Measurements from ENCODE around the gene OPRPN. TPM values are rescaled to one million over a fixed set of nuclear protein-coding genes. Genes with fewer than 3 reads are reported as not detected.

OPRPN gene
- total RNA-seq, 1 donor from 2014 or later: not detected

Other genes starting within 250 kb of the OPRPN start
- not detected for gene PRR27, start 243.7 kb upstream of the OPRPN start, total RNA-seq
- gene ODAM, start 202.2 kb upstream of the OPRPN start, total RNA-seq: not detected
- not detected for gene FDCSP, start 171.8 kb upstream of the OPRPN start, total RNA-seq
- not detected for gene CSN3, start 155.3 kb upstream of the OPRPN start, total RNA-seq
- gene CABS1, start 63.0 kb upstream of the OPRPN start, total RNA-seq: not detected
- gene SMR3A, start 37.2 kb upstream of the OPRPN start, total RNA-seq: not detected
- gene SMR3B, start 14.8 kb upstream of the OPRPN start, total RNA-seq: not detected
- not detected for gene MUC7, start 74.3 kb downstream of the OPRPN start, total RNA-seq
- gene AMTN, start 120.6 kb downstream of the OPRPN start, total RNA-seq: not detected
- gene AMBN, start 194.3 kb downstream of the OPRPN start, total RNA-seq: not detected
- not detected for gene ENAM, start 230.8 kb downstream of the OPRPN start, total RNA-seq